Measurements from ENCODE around the gene NRF1. TPM values are rescaled to one million over a fixed set of nuclear protein-coding genes. Genes with fewer than 3 reads are reported as not detected.
"Not testable (repeated sequence)": the region's sequence is repeated elsewhere in the genome, so short reads cannot be mapped to it uniquely, and the experiment has no call there.

NRF1 gene
- total RNA-seq, 1 donor from 2014 or later = 22.6 TPM

GRCh38 chr7:129634361-129635034, 23.0 kb downstream of the NRF1 start:
- no peak overlapping the region for H3K4me3 ChIP-seq
- DNase-seq (ENCODE audit: extremely low spot score in 2 of 2) = no peak
- no peak for TF ChIP-seq POLR2A (IDR thresholded peaks at IDR 0.05)
- no peak for TF ChIP-seq CTCF (IDR thresholded peaks at IDR 0.05)
- intact Hi-C loops (cut with DNase I) = no loop called here
- H3K27me3 ChIP-seq = no peaks in the 10 kb centered on the region
- H3K36me3 ChIP-seq = no peaks in the 10 kb centered on the region
- no peak overlapping the region for H3K27ac ChIP-seq
- H3K4me1 ChIP-seq = no peaks in the 10 kb centered on the region
- no peaks in the 10 kb centered on the region for H3K9me3 ChIP-seq

- no peaks in the 10 kb centered on the region for H3K4me1 ChIP-seq
- intact Hi-C loops (cut with DNase I) = no loop called here
- no peak for DNase-seq (ENCODE audit: extremely low spot score in 2 of 2)
Measured at GRCh38 chr7:129635300-129636029, 23.9 kb downstream of the NRF1 start.

GRCh38 chr7:129636030-129636550, 24.6 kb downstream of the NRF1 start:
- H3K27ac ChIP-seq; H3K27me3 ChIP-seq; H3K4me1 ChIP-seq; DNase-seq (ENCODE audit: extremely low spot score in 2 of 2); intact Hi-C loops (cut with DNase I); H3K36me3 ChIP-seq; H3K4me3 ChIP-seq; H3K9me3 ChIP-seq: not testable (repeated sequence)

More at GRCh38 chr7:129635300-129636029, 23.9 kb downstream of the NRF1 start:
- Histone ChIP-seq H3K36me3 (no peaks in the 10 kb centered on the region), H3K9me3 (no peaks in the 10 kb centered on the region), H3K4me3 (no peak overlapping the region), H3K27ac (no peak overlapping the region), H3K27me3 (no peaks in the 10 kb centered on the region)
- TF ChIP-seq POLR2A (IDR thresholded peaks at IDR 0.05) (no peak), POLR2AphosphoS5 (IDR thresholded peaks at IDR 0.05; ENCODE audit: insufficient read depth in 1 of 2, low read depth in 1 of 2) (no peak), CTCF (IDR thresholded peaks at IDR 0.05) (peak in 1 of 3 experiments; percentile 48)

- H3K36me3 ChIP-seq = no peaks in the 10 kb centered on the region
- no peak overlapping the region for H3K4me3 ChIP-seq
- TF ChIP-seq POLR2A (IDR thresholded peaks at IDR 0.05) (no peak), CTCF (IDR thresholded peaks at IDR 0.05) (no peak), POLR2AphosphoS5 (IDR thresholded peaks at IDR 0.05; ENCODE audit: insufficient read depth in 1 of 2, low read depth in 1 of 2) (no peak)
- DNase-seq (ENCODE audit: extremely low spot score in 2 of 2) = no peak
- no peaks in the 10 kb centered on the region for H3K9me3 ChIP-seq
- intact Hi-C loops (cut with DNase I) = no loop called here
- H3K27ac ChIP-seq = no peak overlapping the region
- no peaks in the 10 kb centered on the region for H3K27me3 ChIP-seq
- no peaks in the 10 kb centered on the region for H3K4me1 ChIP-seq
Measured at GRCh38 chr7:129636641-129637040, 25.1 kb downstream of the NRF1 start.

GRCh38 chr7:129640400-129640799, 28.9 kb downstream of the NRF1 start:
- intact Hi-C loops (cut with DNase I) = no loop called here
- no peaks in the 10 kb centered on the region for H3K27me3 ChIP-seq
- H3K4me3 ChIP-seq = no peak overlapping the region
- DNase-seq (ENCODE audit: extremely low spot score in 2 of 2) = no peak
- no peaks in the 10 kb centered on the region for H3K4me1 ChIP-seq
- no peak overlapping the region for H3K27ac ChIP-seq
- TF ChIP-seq CTCF (IDR thresholded peaks at IDR 0.05) = no peak
- no peaks in the 10 kb centered on the region for H3K36me3 ChIP-seq
- no peaks in the 10 kb centered on the region for H3K9me3 ChIP-seq

Measured in vagina (tissue), 2 donors.